Immature natural killer cell (primary cell): ENCODE measurements around the gene PTBP1. TPM values are rescaled to one million over a fixed set of nuclear protein-coding genes. Genes with fewer than 3 reads are reported as not detected.

Experiments used
- DNase-seq, 3 donors: peaks; one replicate each; pipeline ENCODE4 v3.0.0; 2022; ENCODE audit warnings: mixed read lengths in 1 of 3
- H3K27ac Mint-ChIP-seq, 6 donors: one replicate each; pipeline ENCODE4 v1.8.0; 2020; ENCODE audit warnings: mixed read lengths in 6 of 6, mild to moderate bottlenecking in 5 of 6, inconsistent platforms in 4 of 6, moderate library complexity in 3 of 6
- H3K27me3 Mint-ChIP-seq, 3 donors: one replicate each; pipeline ENCODE4 v1.8.0; 2020 to 2021; ENCODE audit warnings: low read depth in 3 of 3, mild to moderate bottlenecking in 3 of 3, mixed read lengths in 3 of 3, moderate library complexity in 3 of 3, inconsistent platforms in 1 of 3
- H3K36me3 Mint-ChIP-seq, 3 donors: one replicate each; pipeline ENCODE4 v1.8.0; 2020; ENCODE audit warnings: mixed read lengths in 3 of 3, inconsistent platforms in 2 of 3, mild to moderate bottlenecking in 2 of 3
- H3K4me1 Mint-ChIP-seq, 2 donors: one replicate each; pipeline ENCODE4 v1.8.0; 2020; ENCODE audit warnings: inconsistent platforms in 2 of 2, mild to moderate bottlenecking in 2 of 2, mixed read lengths in 2 of 2, moderate library complexity in 1 of 2
- H3K4me3 Mint-ChIP-seq, 5 donors: one replicate each; pipeline ENCODE4 v1.8.0; 2020; ENCODE audit warnings: mild to moderate bottlenecking in 5 of 5, mixed read lengths in 5 of 5, inconsistent platforms in 3 of 5, moderate library complexity in 3 of 5
- H3K9me3 Mint-ChIP-seq, 6 donors: one replicate each; pipeline ENCODE4 v1.8.0; 2020; ENCODE audit warnings: mild to moderate bottlenecking in 6 of 6, mixed read lengths in 6 of 6, inconsistent platforms in 4 of 6, moderate library complexity in 3 of 6
- polyA plus RNA-seq, 3 donors: library from polyadenylated mRNA; unstranded; fragments of 300-500 nt; fragmentation: Illumina TruSeq; gene quantifications; one replicate each; pipeline ENCODE4 v1.2.3, GENCODE V29; 2021

Gene PTBP1
- polyA plus RNA-seq, 3 donors from 2014 or later: 70.0 to 185 (median 87.8) TPM

- Mint-ChIP-seq H3K36me3 (no peaks in the 10 kb centered on the region), H3K27ac (no peak overlapping the region), H3K9me3 (peaks cover 0 to 5% (median 3%) of the 10 kb centered on the region in 6 donors), H3K4me3 (no peak overlapping the region), H3K27me3 (peaks cover 0 to 9% (median 2%) of the 10 kb centered on the region in 3 donors), H3K4me1 (no peaks in the 10 kb centered on the region)
- no peak for DNase-seq
These were observed 34.1 kb upstream of the PTBP1 start for GRCh38 chr19:763181-763580.

GRCh38 chr19:763869-764268 lies 33.4 kb upstream of the PTBP1 start:
- Mint-ChIP-seq H3K4me1 (no peaks in the 10 kb centered on the region), H3K36me3 (no peaks in the 10 kb centered on the region), H3K27me3 (peaks cover 0 to 9% (median 3%) of the 10 kb centered on the region in 3 donors), H3K27ac (no peak overlapping the region), H3K9me3 (peaks cover 0 to 5% (median 2%) of the 10 kb centered on the region in 6 donors), H3K4me3 (no peak overlapping the region)
- DNase-seq: no peak

DNA sequence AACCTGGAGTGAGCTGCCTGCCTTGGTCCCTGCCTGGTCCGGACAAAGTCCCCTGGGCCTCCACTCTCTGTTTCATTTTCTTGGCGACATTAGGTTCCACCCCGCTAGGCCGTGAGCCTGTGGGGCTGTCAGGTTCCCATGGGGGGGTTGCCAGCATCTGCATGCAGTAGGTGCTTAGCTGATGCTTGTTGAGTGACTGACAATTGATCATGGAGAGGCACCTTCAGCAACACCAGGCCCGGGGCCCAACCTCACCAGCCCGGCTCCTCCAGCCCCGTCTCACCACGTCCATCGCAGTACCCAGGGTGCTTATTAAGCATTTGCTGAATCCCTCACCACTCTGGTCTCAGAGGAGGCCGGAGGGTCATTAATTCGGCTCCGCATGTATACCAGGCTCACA lies 33.0 kb upstream of the PTBP1 start:
- no peak for DNase-seq
- peaks cover 0 to 5% (median 2%) of the 10 kb centered on the region in 6 donors for H3K9me3 Mint-ChIP-seq
- H3K27ac Mint-ChIP-seq: no peak overlapping the region
- no peaks in the 10 kb centered on the region for H3K4me1 Mint-ChIP-seq
- no peaks in the 10 kb centered on the region for H3K36me3 Mint-ChIP-seq
- H3K27me3 Mint-ChIP-seq: peaks cover 0 to 9% (median 3%) of the 10 kb centered on the region in 3 donors
- no peak overlapping the region for H3K4me3 Mint-ChIP-seq

GRCh38 chr19:765179-765738 lies 32.0 kb upstream of the PTBP1 start:
- no peaks in the 10 kb centered on the region for H3K36me3 Mint-ChIP-seq
- peaks cover 2 to 9% (median 5%) of the 10 kb centered on the region in 3 donors for H3K27me3 Mint-ChIP-seq
- H3K4me1 Mint-ChIP-seq: peaks cover 0 to under 1% of the 10 kb centered on the region in 2 donors
- H3K9me3 Mint-ChIP-seq: no peaks in the 10 kb centered on the region
- no peak overlapping the region for H3K27ac Mint-ChIP-seq
- no peak for DNase-seq
- H3K4me3 Mint-ChIP-seq: no peak overlapping the region

DNA sequence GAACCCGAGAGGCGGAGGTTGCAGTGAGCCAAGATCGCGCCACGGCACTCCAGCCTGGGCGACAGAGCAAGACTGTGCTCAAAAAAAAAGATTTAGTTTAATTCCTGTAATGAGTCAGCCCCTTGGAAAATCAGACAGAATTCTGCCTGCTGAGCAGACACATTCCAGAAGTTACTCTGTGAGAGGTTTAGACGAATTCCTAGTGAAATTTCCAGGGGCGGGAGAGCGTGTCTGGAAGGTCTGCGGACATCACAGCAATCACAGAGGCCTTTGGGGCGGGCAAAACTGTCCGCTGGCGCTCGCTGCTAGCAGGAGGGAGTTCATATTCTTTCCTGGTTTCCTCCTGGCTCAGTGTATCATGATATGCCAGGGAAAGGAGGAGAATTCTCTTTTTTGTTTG lies 28.8 kb upstream of the PTBP1 start:
- H3K9me3 Mint-ChIP-seq: no peaks in the 10 kb centered on the region

GRCh38 chr19:769616-770015 lies 27.6 kb upstream of the PTBP1 start:
- Mint-ChIP-seq H3K27me3 (peaks cover 7 to 8% (median 8%) of the 10 kb centered on the region in 3 donors), H3K9me3 (no peaks in the 10 kb centered on the region), H3K27ac (no peak overlapping the region), H3K4me1 (peaks cover 0 to 2% of the 10 kb centered on the region in 2 donors), H3K36me3 (no peaks in the 10 kb centered on the region), H3K4me3 (no peak overlapping the region)
- DNase-seq: no peak

More for the DNA sequence above, 28.8 kb upstream of the PTBP1 start:
- Mint-ChIP-seq H3K4me1 (peaks cover 0 to 2% of the 10 kb centered on the region in 2 donors), H3K36me3 (no peaks in the 10 kb centered on the region), H3K27me3 (peaks cover 7 to 8% (median 8%) of the 10 kb centered on the region in 3 donors), H3K27ac (no peak overlapping the region), H3K4me3 (no peak overlapping the region)
- no peak for DNase-seq

DNA sequence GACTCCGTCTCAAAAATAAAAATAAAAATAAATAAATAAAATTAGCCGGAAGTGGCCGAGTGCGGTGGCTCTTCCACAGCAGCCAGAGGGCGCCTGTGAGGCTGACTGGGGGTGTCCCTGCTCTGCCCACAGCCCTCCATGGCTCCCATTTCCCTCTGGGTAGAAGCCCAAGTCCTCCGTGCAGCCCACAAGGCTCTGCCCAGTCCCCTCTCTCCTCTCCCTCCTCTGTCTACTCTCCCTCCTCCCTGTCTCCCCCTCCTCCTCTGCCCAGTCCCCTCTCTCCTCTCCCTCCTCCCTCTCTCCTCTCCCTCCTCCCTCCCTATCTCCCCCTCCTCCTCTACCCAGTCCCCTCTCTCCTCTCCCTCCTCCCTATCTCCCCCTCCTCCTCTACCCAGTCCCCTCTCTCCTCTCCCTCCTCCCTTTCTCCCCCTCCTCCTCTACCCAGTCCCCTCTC lies 25.9 kb upstream of the PTBP1 start:
- H3K9me3 Mint-ChIP-seq: no peaks in the 10 kb centered on the region

DNA sequence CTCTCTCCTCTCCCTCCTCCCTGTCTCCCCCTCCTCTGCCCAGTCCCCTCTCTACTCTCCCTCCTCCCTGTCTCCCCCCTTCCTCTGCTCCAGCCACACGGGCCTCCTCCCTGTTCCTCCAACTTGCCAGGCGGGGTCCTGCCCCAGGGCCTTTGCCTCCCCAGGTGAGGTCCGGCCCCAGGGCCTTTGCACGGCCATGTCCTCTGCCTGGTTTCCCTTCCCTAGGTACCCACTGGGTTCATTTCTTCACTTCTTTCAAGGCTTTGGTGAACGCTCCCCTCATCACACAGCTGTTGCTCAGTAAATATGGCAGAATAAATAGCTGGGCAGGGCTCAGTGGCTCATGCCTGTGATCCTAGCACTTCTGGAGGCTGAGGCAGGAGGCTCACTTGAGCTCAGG lies 25.2 kb upstream of the PTBP1 start:
- Mint-ChIP-seq H3K4me1 (peaks cover 0 to 2% of the 10 kb centered on the region in 2 donors), H3K27ac (no peak overlapping the region), H3K36me3 (no peaks in the 10 kb centered on the region), H3K4me3 (no peak overlapping the region), H3K9me3 (no peaks in the 10 kb centered on the region), H3K27me3 (peaks cover 6 to 9% (median 7%) of the 10 kb centered on the region in 3 donors)
- DNase-seq: no peak

More for the DNA sequence above, 25.9 kb upstream of the PTBP1 start:
- H3K27ac Mint-ChIP-seq: no peak overlapping the region
- peaks cover 0 to 2% of the 10 kb centered on the region in 2 donors for H3K4me1 Mint-ChIP-seq
- H3K4me3 Mint-ChIP-seq: no peak overlapping the region
- H3K36me3 Mint-ChIP-seq: no peaks in the 10 kb centered on the region
- peak in 1 of 3 donors; percentile 7 for DNase-seq
- peaks cover 7 to 8% (median 8%) of the 10 kb centered on the region in 3 donors for H3K27me3 Mint-ChIP-seq

GRCh38 chr19:772730-773436 lies 24.4 kb upstream of the PTBP1 start:
- peaks cover 3 to 9% (median 7%) of the 10 kb centered on the region in 3 donors for H3K27me3 Mint-ChIP-seq
- no peaks in the 10 kb centered on the region for H3K36me3 Mint-ChIP-seq
- no peak overlapping the region for H3K27ac Mint-ChIP-seq
- H3K4me1 Mint-ChIP-seq: peaks cover 0 to 2% of the 10 kb centered on the region in 2 donors
- H3K4me3 Mint-ChIP-seq: no peak overlapping the region
- no peak for DNase-seq
- H3K9me3 Mint-ChIP-seq: no peaks in the 10 kb centered on the region

DNA sequence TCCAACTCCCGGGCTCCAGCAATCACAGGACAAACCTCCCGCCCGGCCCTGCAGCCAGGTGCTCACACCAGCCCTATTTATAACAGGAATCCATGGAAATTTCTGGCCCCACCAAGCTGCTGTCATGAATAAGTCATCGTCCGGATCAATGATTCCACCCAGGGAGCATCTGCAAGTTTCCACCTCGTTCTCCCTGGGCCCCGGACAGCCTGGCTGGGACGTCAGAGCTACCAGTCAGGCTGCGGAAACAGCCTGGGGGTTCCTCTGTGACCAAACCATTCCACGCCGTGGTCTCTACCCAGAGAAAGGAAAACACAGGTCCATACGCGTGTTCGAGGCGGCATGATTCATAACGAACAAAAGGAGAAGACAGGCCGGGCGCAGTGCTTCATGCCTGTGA lies 20.7 kb upstream of the PTBP1 start:
- Mint-ChIP-seq H3K4me1 (no peaks in the 10 kb centered on the region), H3K4me3 (no peak overlapping the region), H3K36me3 (no peaks in the 10 kb centered on the region), H3K27ac (no peak overlapping the region), H3K9me3 (no peaks in the 10 kb centered on the region), H3K27me3 (peaks cover 3 to 6% (median 3%) of the 10 kb centered on the region in 3 donors)
- DNase-seq: no peak

DNA sequence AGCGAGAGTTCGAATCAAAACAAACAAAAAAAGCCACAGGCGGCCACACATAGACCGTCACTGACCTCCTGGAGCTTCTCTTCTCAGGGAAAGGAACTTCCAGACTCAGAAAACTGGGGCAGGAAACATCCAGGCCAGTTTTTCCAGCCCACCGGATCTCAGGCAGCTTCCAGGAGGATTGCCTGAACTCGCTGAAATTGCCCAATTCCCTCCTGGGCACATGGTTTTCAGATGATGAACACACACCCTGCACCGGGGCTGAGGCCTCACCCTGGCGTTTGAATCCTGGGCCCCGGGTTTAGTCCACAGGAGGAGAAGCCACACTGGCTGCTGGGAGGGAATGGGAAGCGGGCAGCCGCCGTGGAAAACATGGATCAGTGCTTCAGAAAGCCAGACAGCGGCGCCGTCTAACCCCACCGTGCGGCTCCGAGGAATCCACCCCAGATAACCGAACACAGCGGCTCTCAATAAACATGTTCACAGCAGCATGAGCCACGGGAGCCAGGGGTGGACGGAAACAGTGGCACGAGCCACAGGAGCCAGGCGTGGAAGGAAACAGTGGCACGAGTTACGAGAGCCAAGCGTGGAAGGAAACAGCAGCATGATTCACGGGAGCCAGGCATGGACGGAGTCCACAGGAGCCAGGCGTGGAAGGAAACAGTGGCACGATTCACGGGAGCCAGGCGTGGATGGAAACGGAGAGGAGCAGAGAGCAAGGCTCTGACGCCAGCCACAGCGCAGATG lies 18.2 kb upstream of the PTBP1 start:
- DNase-seq: no peak
- no peak overlapping the region for H3K4me3 Mint-ChIP-seq
- H3K36me3 Mint-ChIP-seq: no peaks in the 10 kb centered on the region
- no peak overlapping the region for H3K27ac Mint-ChIP-seq
- H3K27me3 Mint-ChIP-seq: peaks cover 3 to 5% (median 3%) of the 10 kb centered on the region in 3 donors
- no peaks in the 10 kb centered on the region for H3K9me3 Mint-ChIP-seq
- no peaks in the 10 kb centered on the region for H3K4me1 Mint-ChIP-seq

GRCh38 chr19:780935-781334 lies 16.3 kb upstream of the PTBP1 start:
- Mint-ChIP-seq H3K27me3 (peaks cover 3 to 6% (median 5%) of the 10 kb centered on the region in 3 donors), H3K4me3 (no peak overlapping the region), H3K27ac (no peak overlapping the region), H3K36me3 (no peaks in the 10 kb centered on the region), H3K4me1 (no peaks in the 10 kb centered on the region), H3K9me3 (no peaks in the 10 kb centered on the region)
- DNase-seq: no peak

DNA sequence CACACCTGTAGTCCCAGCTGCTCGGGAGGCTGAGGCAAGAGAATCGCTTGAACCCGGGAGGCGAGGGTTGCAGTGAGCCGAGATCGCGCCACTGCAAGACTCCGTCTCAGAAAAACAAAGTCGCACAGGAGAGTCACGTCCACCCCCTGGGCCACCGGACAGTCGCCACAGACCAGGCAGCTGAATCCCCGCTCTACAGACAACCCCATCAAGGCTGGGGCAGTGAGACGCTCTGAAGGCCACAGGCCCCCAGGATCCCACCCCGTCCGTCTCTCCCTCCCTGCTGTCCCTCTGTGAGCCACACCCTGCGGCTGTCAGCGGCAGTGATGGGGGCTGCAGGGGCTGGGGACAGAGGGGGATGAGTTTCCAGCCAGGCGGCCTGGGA lies 15.5 kb upstream of the PTBP1 start:
- Mint-ChIP-seq H3K9me3 (no peaks in the 10 kb centered on the region), H3K4me3 (no peak overlapping the region), H3K27me3 (peaks cover 3% of the 10 kb centered on the region in 3 donors), H3K4me1 (no peaks in the 10 kb centered on the region), H3K27ac (no peak overlapping the region), H3K36me3 (no peaks in the 10 kb centered on the region)
- DNase-seq: no peak
